GM18868 (cell line): ENCODE measurements around the gene DOCK4.
"Not testable (repeated sequence)": the region's sequence is repeated elsewhere in the genome, so short reads cannot be mapped to it uniquely, and the experiment has no call there.

Source experiments
- ATAC-seq: cut with Tn5 transposase; IDR thresholded peaks from one replicate; pipeline ENCODE4 v1.9.1; 2021; ENCODE audit warnings: mild to moderate bottlenecking, moderate library complexity; ENCODE audit not compliant: unreplicated experiment

The DOCK4 gene

GRCh38 chr7:112206238-112206990 is at the start of gene DOCK4, which contains the start of gene ZNF277:
Gene DOCK4 (minus strand): TSS chr7:112206399. CDS start chr7:112206138, 261 bp downstream.
Gene ZNF277 (plus strand): TSS chr7:112206695. CDS start chr7:112206717, 22 bp downstream.
- peak; percentile 93 for ATAC-seq

GRCh38 chr7:112255388-112255720 is 49.2 kb upstream of the DOCK4 start:
- no peak for ATAC-seq

- no peak for ATAC-seq
Observed at GRCh38 chr7:112254709-112255387, 48.6 kb upstream of the DOCK4 start.

GRCh38 chr7:112254156-112254555 is 48.0 kb upstream of the DOCK4 start:
- no peak for ATAC-seq

GRCh38 chr7:112252691-112253090 is 46.5 kb upstream of the DOCK4 start:
- ATAC-seq, result no peak

- ATAC-seq, result no peak
Observed at GRCh38 chr7:112252141-112252540, 45.9 kb upstream of the DOCK4 start.

- ATAC-seq, result not testable (repeated sequence)
Observed at GRCh38 chr7:112249967-112250366, 43.8 kb upstream of the DOCK4 start.

GRCh38 chr7:112248598-112248997 is 42.4 kb upstream of the DOCK4 start:
- ATAC-seq, result no peak

GRCh38 chr7:112238852-112239610 is 32.8 kb upstream of the DOCK4 start:
- no peak for ATAC-seq

- ATAC-seq, result no peak
Observed at GRCh38 chr7:112238330-112238729, 32.1 kb upstream of the DOCK4 start.

GRCh38 chr7:112236597-112236996 is 30.4 kb upstream of the DOCK4 start:
- no peak for ATAC-seq

GRCh38 chr7:112234147-112234546 is 27.9 kb upstream of the DOCK4 start:
- ATAC-seq, result no peak

- ATAC-seq, result no peak
Observed at GRCh38 chr7:112233048-112233697, 27.0 kb upstream of the DOCK4 start.

- ATAC-seq, result no peak
Observed at GRCh38 chr7:112232212-112232978, 26.2 kb upstream of the DOCK4 start.

GRCh38 chr7:112228632-112229031 is 22.4 kb upstream of the DOCK4 start:
- no peak for ATAC-seq

- no peak for ATAC-seq
Observed at GRCh38 chr7:112226701-112227276, 20.6 kb upstream of the DOCK4 start.

GRCh38 chr7:112225006-112225405 is 18.8 kb upstream of the DOCK4 start:
- no peak for ATAC-seq

- ATAC-seq, result no peak
Observed at GRCh38 chr7:112224186-112224585, 18.0 kb upstream of the DOCK4 start.

- ATAC-seq, result no peak
Observed at GRCh38 chr7:112223310-112223709, 17.1 kb upstream of the DOCK4 start.

GRCh38 chr7:112220877-112221434 is 14.8 kb upstream of the DOCK4 start:
- no peak for ATAC-seq
